Lower leg skin (tissue), 4 donors: Measurements from ENCODE around the gene LY6G6C. TPM values are rescaled to one million over a fixed set of nuclear protein-coding genes. Genes with fewer than 3 reads are reported as not detected.

Experiments used
- DNase-seq, 2 donors: peaks; one replicate each; pipeline ENCODE4 v3.0.0-alpha.2; 2019; ENCODE audit warnings: low spot score in 2 of 2
- H3K4me3 ChIP-seq: fragments of 200-600 bp; sonication (generic); 2 replicates; pipeline ENCODE4 v1.5.1; 2017; ENCODE audit warnings: mild to moderate bottlenecking, low read depth; ENCODE audit not compliant: poor library complexity, severe bottlenecking
- CTCF ChIP-seq, 3 donors: fragments of 450-650 bp; IDR thresholded peaks; one replicate each; pipeline ENCODE4 v1.5.1; 2016; ENCODE audit warnings: antibody characterized with exemption in 3 of 3, mild to moderate bottlenecking in 3 of 3, moderate library complexity in 2 of 3
- POLR2A ChIP-seq, 2 donors: fragments of 450-650 bp; IDR thresholded peaks; one replicate each; pipeline ENCODE4 v1.6.1; 2016 to 2017; ENCODE audit warnings: antibody characterized with exemption in 2 of 2, mild to moderate bottlenecking in 1 of 2, moderate library complexity in 1 of 2
- WGBS, 2 donors: methylation state at CpG; one replicate each; pipeline ENCODE4 v1.1.5; 2018; 5-methylcytosine and 5-hydroxymethylcytosine counted together
- intact Hi-C: fragments of 100-400 bp; cut with DNase I; formaldehyde crosslinking; loops from one replicate; pipeline ENCODE4 v1.15.0; 2023; ENCODE audit warnings: low total_unique reads
- total RNA-seq, 4 donors: library from RNA; depleted of rRNA; stranded (reverse); fragments of >200 nt; gene quantifications; one replicate each; pipeline ENCODE4 v1.1.0, GENCODE V29; 2016

Gene LY6G6C
- total RNA-seq, 4 donors from 2014 or later: 189 to 513 (median 237) TPM

- DNase-seq: no peak
- no peak overlapping the region for H3K4me3 ChIP-seq
- WGBS, 2 donors: 68 to 76% methylated on average over 10 of the region's 10 CpGs
- TF ChIP-seq POLR2A (IDR thresholded peaks at IDR 0.05) (no peak), CTCF (IDR thresholded peaks at IDR 0.05) (no peak)
- intact Hi-C loops: no loop called here
These were observed 31.1 kb downstream of the LY6G6C start for GRCh38 chr6:31690231-31691077.

GRCh38 chr6:31689249-31690110 is 32.1 kb downstream of the LY6G6C start:
- DNase-seq: no peak
- intact Hi-C loops: loop anchor here (5.0 kb wide), 1 partner anchor 78 kb away; no protein-coding TSS in a partner anchor
- TF ChIP-seq CTCF (IDR thresholded peaks at IDR 0.05): no peak
- TF ChIP-seq POLR2A (IDR thresholded peaks at IDR 0.05): no peak
- no peak overlapping the region for H3K4me3 ChIP-seq
- 82 to 84% methylated on average over 11 of the region's 11 CpGs for WGBS, 2 donors

GRCh38 chr6:31687860-31688693 is 33.5 kb downstream of the LY6G6C start:
- WGBS, 2 donors: 84% methylated on average over 14 of the region's 14 CpGs
- DNase-seq: no peak
- intact Hi-C loops: loop anchor here (5.0 kb wide), 1 partner anchor 79 kb away; no protein-coding TSS in a partner anchor
- no peak overlapping the region for H3K4me3 ChIP-seq
- TF ChIP-seq POLR2A (IDR thresholded peaks at IDR 0.05): no peak
- no peak for TF ChIP-seq CTCF (IDR thresholded peaks at IDR 0.05)

- no peak overlapping the region for H3K4me3 ChIP-seq
- no peak for DNase-seq
- 82 to 84% methylated on average over 8 of the region's 8 CpGs for WGBS, 2 donors
These were observed 34.2 kb downstream of the LY6G6C start for GRCh38 chr6:31687321-31687720.

More at GRCh38 chr6:31687321-31687720, 34.2 kb downstream of the LY6G6C start:
- TF ChIP-seq POLR2A (IDR thresholded peaks at IDR 0.05) (no peak), CTCF (IDR thresholded peaks at IDR 0.05) (no peak)
- intact Hi-C loops: loop anchor here (5.0 kb wide), 1 partner anchor 80 kb away; no protein-coding TSS in a partner anchor
